IPS DF 19.7 (cell line): ENCODE results near the gene ZNF775.

Experiments
- DNase-seq: peaks from one replicate; pipeline ENCODE4 v3.0.0-alpha.2; 2013; ENCODE audit warnings: low read depth, low spot score

The ZNF775 gene

DNA sequence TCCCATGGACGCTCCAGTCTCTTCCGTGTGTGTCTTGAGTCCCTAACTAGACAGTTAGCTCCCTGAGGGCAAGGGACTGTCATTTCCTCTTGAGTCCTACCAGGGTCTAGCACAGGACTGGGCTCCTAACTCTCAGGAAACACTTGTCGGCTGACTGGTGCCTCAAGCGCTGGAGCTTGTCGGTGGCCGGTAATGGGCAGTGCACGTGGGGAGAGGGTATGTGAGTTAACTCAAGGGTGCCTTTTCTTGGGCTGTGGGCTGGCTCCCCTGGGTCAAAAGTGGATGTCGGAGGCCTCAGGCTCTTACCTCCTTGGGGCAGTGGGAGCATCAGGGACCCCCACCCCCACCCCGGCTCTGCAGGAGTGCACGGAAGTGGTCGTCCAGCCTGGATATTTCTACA, 32.9 kb downstream of the ZNF775 start:
- DNase-seq, result no peak

DNA sequence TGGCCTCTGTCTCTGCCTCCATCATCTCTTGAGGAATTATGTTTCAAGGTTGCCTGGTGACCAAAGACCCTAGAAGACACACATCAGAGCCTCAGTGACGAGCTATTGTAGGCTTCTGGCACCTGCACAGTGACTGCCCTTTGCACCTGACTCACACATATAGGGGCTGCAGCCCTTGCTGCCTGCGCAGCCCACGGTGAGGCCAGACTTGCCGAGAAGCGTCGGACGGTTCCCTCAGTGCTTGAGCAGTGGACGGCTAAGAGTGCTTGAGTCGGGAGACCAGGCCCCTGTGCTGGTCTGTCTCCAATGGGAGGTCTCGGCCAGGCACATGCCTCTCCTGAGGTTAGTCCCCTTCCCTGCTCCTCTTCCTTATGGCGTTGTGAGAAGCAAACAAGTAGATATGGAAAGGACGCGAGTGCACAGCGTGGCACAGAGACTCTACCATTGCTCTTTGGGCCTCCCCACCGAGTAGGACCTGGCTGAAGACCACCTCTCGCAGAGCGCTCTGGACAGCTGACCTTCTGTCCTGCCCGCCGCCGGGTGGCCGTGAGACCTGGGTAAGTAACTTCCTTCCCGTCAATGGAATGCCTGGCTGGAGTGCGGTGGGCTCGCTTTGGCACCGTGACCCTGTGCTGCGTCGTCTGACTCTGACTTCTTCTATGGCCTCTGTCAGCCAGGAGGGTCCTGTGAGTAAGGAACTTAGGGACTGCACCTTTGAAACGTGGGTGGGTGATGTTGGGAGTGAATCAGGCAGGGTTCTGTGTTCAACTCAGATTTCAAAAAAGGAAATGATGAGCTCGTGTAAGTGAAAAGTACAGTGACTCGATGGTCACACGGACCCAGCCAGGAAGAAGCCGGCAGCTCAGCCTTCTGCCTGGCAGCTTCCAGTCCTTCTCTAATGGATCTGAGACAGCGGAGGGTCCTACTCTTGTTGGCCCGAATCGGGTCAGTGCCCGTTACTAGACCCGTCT, 33.7 kb downstream of the ZNF775 start:
- DNase-seq, result no peak

DNA sequence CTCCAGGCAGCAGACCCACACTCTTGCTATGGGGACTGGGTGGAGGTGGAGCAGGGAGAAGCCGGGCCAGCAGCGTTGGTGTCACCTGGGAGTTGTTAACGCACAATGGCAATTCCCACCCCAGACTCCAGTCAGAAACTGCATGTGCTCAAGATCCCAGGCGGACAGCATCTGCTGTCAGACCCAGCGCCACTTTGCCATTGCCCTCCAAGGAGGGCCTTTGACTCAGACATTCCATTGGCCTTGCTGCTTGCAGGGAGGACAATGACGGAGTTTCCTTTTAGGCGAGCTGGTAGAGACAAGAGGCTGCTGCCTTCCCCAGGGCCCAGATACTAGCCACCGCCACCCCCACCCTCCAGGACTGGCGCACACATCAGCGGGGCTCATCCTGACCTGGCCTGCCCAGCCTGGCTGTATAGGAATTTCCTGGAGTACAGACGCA, 34.5 kb downstream of the ZNF775 start:
- no peak for DNase-seq

DNA sequence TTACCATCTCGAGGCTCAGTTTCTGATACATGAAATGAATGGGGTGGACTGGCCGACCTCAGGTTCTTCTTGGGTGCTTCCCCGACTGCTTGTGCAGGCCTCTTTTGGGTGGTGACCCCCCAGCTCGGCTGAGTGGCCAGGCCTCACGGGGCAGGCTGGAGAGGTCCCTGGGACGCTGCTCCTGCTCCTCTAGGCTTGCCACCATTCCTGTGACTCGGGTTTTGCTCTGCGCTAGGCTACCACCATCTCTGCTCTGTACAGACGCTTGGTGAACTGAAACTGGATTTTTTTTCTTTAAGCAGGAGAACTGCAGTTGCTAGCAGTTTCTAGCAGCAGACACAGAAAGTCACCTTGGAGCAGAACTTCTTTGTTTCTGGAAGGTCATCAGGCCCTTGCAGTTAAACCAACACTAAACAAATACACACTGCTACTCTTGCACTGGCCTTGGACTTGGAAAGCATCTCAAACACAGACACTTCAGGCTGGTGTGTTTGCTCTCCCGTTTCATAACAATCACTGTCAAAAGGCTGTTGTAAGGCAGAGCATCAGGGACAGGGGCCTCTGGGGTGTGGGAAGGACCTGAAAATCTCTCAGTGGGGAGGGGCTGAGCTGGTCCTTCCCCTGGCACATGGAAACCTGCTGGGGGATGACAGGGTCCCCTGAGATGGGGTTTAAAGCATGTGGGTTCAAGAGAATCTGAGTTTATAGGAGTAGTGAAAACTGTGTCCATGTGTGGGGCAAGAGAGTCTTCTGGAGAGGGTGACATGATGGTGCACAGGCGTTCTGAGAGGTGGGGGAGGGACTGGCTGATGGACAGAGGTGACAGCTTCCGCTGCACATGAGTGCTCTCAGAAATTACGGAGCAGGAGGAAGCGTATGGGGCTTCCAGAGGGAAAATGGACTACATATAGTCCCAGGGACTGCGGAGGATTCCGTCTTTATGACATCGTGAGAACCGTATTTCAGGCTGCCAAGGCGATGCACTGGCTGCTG, 36.3 kb downstream of the ZNF775 start:
- DNase-seq, result no peak

DNA sequence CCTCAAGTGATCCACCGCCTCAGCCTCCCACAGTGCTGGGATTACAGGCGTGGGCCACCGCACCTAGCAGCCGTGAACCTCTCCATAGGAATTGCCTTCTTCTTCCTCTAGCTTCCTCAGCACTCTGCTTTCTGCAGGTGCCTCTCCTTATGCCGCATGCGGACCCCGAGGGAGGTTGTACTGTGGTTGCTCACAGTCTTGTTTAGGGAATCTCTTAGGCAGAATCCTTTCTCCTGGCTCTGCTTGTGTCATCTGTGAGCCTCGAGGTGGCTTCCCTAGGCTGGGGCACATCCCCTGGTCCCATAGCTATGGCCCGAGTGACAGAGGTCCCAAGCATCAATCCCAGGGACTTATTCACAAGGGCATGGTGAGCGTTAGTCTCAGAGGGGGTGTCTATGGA, 38.1 kb downstream of the ZNF775 start:
- no peak for DNase-seq

DNA sequence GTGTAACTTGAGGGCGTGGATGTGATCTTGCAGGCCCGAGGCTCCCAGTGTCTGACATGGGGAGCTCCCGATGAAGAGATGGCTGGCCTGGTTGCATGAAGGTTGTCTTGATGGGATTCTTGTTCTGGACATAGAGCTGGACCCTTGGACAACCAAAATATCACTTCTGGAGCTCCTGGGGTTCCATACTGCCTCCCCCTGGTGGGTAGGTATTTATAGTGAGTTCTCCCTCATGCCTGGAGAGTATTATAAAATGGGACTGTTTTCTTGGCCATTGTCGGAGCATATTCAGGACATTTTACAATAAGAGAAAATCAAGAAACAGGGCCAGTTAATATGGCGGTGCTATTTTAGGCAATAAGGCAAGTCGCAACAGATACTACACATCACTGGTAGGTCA, 38.7 kb downstream of the ZNF775 start:
- no peak for DNase-seq

DNA sequence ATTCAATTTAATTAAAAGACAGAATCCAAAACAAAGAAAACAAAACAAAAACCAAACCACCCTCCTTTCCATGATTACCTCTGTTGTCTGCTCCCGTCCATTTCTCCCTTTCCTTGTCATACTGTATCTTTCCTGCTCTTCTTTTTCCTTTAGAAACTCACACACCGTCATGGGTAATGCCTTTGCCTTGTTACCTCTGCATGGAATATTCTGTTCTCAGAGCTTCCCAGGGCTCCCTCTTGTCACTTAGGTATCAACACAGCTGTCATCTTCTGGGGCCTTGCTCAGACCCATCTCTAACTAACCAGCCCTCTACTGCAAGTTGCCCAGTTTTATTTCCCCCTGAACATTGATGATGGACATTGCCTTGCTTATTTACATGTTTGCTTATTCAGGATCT, 41.1 kb downstream of the ZNF775 start:
- DNase-seq, result no peak

DNA sequence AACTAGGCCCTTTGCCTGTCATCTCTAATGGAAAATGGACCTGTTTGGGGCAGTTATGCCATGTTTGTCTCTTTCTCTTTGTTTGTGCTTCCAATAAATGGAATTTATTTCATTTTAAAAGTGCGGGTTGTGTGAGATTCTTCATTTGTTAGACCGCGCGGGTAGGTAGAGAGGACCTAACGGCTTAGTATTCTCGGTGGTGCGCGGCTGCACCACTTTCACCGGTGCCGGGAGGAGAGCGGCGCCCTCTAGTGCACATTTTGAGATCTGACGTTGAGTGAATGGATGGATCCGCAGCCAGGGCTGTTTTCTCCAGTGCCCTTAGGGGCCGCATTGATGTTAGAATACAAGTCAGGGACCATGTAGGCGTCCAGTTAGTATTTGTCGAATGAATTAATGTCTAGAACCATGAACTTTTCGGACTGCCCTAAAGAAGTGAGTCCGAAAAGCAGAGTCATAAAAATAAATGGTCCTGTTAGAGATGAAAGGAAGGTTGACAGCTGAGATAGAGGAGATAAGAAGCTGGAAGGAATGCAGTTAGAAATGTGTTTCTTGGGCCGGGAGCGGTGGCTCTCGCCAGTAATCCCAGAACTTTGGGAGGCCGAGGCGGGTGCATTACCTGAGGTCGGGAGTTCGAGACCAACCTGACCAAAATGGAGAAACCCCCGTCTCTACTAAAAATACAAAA, 42.0 kb downstream of the ZNF775 start:
- no peak for DNase-seq

DNA sequence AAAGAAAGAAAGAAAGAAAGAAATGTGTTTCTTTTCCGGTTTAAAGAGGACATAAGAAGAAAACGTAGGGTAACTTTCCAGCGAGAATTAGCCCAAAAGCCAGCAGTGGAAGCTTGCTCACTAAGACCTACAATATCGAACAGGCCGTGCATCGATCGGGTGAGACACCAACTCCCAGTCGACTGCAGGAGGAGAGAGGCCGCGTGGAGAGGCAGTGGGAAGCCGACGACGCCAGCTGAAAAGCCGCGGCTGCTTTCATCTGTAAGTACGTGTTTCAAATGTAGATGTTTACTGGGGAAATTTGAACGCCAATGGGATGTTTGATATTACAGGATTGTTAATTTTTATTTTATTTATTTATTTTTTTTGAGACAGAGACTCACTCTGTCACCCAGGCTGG, 42.7 kb downstream of the ZNF775 start:
- DNase-seq, result no peak

DNA sequence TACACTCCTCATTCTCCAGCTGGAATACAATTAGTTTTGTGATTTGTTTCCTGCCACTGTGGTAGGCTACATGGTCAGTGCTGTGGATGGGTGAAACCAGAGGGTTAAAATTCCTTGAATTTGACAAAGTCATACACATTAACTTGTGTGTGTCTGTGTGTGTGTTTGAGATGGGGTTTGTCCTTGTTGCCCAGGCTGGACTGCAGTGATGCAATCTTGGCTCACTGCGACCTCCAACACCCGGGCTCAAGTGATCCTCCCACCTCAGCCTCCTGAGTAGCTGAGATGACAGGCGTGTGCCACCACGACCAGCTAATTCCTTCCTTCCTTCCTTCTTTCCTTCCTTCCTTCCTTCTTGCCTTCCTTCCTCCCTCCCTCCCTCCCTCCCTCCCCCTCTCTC, 46.5 kb downstream of the ZNF775 start:
- DNase-seq, result no peak

DNA sequence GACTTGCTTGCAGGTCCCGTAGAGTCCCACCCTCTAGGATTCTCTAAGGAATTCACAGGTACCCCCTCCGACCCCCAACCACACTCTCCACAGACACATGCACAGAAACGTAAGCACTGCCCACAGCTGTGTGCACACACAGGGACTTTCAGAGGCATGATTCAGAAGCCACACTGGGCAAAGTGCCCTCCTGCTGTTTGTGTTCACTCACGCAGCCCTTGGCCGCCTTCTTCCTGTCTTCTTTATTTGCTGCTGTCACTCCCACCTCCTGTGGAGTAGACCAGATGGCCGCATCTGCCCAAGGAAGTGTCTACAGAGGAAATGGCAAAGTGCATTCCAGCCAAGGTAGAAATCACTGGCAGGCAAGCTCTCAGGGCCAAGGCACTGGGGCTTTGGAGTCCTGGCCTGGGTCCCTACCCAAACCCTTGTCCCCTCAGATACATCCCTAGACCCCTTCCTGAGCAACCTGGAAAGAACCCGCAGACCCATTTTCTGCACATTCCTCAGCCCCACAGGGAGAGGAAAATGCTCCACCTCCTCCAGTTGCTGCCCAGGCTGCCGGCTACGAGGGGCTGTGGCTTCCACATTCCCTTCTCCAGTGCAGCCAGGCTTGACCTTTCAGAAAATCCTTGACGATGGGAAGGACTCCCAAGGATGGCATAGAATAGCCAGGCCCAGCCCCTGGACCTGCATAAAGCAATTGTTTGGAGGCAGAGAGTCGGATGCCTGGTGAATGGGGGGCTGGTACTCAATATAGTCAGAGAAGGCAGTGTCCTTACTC, 49.7 kb downstream of the ZNF775 start:
- DNase-seq, result no peak

DNA sequence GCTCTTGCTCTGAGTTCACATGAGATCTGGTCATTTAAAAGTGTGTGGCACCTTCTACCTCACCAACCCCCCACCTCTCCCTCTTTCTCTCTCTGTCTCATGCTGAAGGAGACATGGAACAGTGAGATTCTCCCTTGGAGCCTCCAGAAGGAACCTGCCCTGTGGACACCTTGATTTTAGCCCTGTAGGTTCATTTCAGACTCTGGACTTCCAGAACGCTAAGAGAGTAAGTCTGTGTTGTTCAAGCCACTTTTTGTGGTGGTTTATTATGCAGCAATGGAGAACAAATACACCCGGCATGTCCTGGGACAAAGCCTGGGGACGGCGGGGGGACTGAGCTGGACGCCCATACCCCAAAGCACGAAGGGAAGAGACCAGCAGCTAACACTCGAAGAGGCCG, 50.6 kb downstream of the ZNF775 start:
- DNase-seq, result no peak

DNA sequence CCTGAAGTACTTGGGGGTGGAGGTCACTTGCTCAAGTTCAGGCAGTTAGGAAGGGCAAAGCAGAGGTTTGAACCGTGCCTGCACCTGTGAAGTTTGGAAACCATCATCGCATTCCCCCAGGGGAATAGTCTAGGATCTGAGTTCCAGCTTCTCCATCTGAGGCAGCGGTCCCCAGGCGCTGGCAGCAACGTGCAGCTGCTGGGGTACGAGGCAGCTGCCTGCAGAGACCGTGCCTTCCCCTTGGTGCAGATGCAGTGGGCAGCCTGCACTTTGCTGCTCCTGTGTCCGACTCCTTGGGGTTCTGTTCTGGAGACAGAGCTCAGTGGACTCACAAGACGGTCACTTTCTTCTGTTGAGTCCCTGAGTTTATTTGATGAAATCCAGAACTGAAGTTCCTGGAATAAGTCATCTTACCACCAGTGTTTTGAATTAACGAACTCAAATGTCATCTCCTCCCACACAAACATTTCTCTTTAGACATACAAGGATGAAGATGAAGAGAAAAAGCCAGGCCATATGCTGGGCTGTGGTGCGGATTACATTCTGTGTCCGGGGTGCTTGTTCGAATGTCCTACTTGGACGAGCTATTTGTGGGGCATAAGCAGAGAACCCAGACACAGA, 51.4 kb downstream of the ZNF775 start:
- no peak for DNase-seq

DNA sequence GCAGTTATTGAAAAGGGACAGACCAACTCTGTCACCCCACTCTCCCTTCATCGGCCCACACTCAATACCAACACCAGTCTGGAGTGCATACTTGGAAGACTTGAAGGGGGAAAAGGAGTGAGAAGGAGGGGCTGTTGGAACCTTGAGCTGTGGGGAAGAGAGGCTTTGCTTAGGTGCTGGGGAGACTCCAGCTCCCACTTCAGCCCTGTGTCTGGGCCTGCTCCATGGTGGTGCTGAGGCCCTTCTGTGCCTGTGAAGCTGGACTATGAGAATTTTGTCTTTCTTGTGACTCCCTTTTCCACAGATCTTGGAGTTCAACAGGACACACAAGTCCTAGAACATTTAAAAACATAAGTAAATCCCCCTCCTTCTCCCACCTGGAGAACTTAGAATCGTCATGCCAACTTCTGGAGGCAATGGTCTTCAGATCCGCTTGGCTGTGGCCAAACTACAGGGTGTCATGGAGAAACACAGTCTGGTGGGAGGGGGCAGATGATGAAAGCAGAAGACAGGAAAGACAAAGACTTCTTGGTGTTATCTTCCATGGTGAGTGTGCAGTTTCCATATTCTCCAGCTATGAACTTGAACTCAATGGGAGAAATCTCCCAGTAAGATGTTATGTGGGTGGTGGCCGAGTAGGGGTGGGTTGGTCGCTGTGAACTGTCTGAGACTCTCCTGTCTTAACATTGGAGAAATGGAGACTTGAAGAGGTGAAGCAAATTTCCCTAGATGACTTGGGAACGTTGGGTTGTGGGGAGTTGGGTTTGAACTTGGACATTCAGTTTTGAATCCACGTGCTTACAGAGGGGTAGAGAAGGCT, 52.9 kb downstream of the ZNF775 start:
- DNase-seq, result no peak

DNA sequence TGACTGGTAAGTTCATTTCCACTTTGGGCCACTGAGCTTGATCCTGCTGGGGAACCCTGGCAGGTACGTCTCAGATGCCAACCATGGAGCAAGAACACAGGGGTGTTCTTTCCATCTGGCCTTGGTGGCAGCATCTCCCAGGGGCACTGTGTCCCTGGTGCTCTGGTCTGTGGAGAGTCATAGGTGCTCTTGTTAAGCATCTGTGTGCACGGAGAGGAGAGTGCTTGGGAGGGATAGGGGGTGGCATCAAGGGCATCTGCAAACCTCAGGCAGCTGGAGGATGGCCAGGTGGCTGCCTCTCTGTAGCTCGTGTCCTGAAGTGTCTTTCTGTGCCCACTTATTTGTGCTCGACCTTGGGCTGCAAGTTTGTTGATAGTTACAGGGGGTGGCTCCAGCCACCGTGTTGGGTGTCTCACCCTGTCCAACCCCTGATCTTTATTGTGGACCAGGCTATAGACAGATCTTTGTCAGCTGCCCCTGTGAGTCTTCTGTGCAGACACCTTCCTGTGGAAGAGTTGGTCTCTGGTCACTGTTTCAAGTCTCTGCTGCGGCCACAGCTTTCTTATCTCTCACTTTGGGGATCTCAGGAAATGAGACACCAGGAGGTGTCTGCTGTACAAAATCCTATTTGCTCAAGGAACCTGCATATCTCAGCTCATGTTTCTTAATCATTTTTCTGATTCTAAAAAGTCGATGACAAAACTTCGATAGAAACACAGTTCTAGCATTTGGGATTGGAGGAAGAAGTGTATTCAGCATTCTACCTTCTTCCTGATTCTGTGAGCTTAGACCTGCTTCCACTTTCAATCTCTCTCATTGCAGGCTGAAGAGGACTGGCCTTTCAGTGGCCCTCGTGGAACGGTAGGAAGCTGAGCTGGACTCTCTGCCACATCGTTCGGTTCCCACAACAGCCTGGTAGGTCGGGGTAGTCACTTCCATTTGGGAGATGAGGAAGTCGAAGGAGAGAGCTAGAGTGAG, 54.1 kb downstream of the ZNF775 start:
- DNase-seq, result no peak

DNA sequence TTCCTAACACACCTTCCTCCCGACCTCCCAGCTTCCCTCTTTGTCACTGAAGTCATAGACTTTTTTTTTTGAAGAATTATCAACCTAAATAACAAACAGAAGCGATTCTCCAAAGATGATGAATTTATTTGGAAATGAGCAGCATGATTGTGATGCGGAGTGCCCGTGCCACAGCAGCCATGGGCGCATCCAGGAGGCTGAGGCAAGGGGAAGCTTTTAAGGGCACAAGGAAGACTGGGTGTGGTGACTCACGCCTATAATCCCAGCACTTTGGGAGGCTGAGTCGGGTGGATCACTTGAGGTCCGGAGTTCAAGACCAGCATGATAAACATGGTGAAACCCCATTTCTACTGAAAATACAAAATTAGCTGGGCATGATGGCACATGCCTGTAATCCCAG, 55.1 kb downstream of the ZNF775 start:
- no peak for DNase-seq

DNA sequence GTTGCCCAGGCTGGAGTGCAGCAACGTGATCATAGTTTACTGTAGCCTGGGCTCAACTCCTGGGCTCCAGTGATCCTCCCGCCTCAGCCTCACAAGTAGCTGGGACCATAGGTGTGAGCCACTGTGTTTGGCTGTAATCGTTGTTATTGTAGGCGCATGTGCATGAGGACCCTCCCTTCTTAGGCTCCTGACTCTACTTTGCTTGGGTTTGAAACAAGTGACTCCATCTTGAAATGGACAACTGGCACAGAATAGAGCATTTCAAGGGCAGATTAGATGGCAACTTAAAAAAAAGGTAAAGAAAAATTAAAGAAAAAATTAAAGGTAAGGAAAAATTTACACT, 55.9 kb downstream of the ZNF775 start:
- DNase-seq, result no peak

DNA sequence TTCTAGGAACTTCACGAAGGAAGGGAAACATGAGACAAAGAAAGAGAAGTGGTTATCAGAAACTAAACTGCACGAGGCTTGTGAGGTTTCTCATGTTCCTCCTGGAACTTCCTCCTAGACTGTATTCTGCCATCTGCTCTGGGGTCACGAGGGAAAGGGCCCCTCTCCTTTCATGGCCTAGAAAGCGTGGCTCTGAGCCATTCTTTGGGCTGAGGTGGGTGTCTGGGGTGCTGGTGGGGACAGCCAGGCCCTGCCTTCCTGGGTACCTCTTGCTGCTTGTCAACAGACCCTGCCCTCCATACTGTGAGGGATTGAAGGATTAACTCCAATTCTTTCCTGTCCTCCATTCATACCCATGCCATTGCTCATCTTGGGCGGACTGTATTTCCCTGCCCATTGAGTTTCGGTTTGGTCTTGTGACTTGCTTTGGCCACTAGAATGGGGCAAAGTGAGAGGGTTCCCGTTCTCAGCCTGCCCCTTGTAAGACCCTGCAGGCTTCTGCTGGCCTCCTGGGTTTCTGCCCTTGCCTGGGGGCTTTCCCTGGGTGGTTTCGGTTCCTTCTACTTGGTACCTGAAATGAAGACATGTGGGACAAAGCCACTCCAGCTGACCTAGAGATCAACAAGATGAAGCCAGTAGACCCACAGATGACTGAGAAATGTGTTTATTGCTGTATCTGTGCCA, 56.4 kb downstream of the ZNF775 start:
- DNase-seq, result no peak
